Common myeloid progenitor, CD34-positive (primary cell): ENCODE data around the gene GAA.

Source experiments
- CTCF ChIA-PET: fragments of 350-600 bp; sonication (Branson Sonifier 250); formaldehyde crosslinking; loops from one replicate; lab custom pipeline; 2021; ENCODE audit warnings: antibody characterized with exemption; lab: Charles Lee
- POLR2A ChIA-PET: fragments of 350-600 bp; sonication (Branson Sonifier 250); formaldehyde crosslinking; loops from one replicate; lab custom pipeline; 2021; ENCODE audit warnings: antibody characterized with exemption; lab: Charles Lee
- DNase-seq, 3 donors: peaks; one replicate each; pipeline versions ENCODE4 v3.0.0 to v3.0.0-alpha.2; 2013
- H3K27ac ChIP-seq, 2 experiments: 1 replicate in 1 of 2; 2 replicates in 1 of 2; pipeline ENCODE4 v1.7.0; 2013; ENCODE audit warnings: inconsistent platforms in 2 of 2, low read length in 2 of 2, mild to moderate bottlenecking in 2 of 2, low read depth in 1 of 2, moderate library complexity in 1 of 2; ENCODE audit not compliant: severe bottlenecking in 2 of 2, insufficient read depth in 1 of 2, poor library complexity in 1 of 2
- H3K27me3 ChIP-seq, 5 experiments: replicated peaks in 2 of 5; 1 replicate in 3 of 5; 2 replicates in 2 of 5; pipeline versions ENCODE4 v1.6.1 to v1.7.0; 2013; ENCODE audit warnings: low read length in 4 of 5, mild to moderate bottlenecking in 2 of 5, moderate library complexity in 2 of 5, inconsistent platforms in 1 of 5; ENCODE audit not compliant: insufficient read depth in 5 of 5, control insufficient read depth in 4 of 5
- H3K36me3 ChIP-seq, 4 experiments: 1 replicate in 2 of 4; 2 replicates in 2 of 4; pipeline versions ENCODE4 v1.6.1 to v1.7.0; 2013; ENCODE audit warnings: low read length in 3 of 4, control low read depth in 1 of 4, mild to moderate bottlenecking in 1 of 4; ENCODE audit not compliant: control insufficient read depth in 4 of 4, insufficient read depth in 4 of 4
- H3K4me1 ChIP-seq, 4 experiments: 1 replicate in 3 of 4; 2 replicates in 1 of 4; pipeline versions ENCODE4 v1.6.1 to v1.7.1; 2013; ENCODE audit warnings: low read length in 3 of 4, mild to moderate bottlenecking in 3 of 4, control low read depth in 1 of 4, inconsistent platforms in 1 of 4, moderate library complexity in 1 of 4; ENCODE audit not compliant: control insufficient read depth in 4 of 4, insufficient read depth in 4 of 4; ENCODE audit errors: control extremely low read depth in 1 of 4
- H3K4me3 ChIP-seq, 7 experiments: 1 replicate in 4 of 7; 2 replicates in 3 of 7; pipeline versions ENCODE4 v1.5.1 to v1.7.0; 2013; ENCODE audit warnings: mild to moderate bottlenecking in 7 of 7, low read length in 6 of 7, moderate library complexity in 6 of 7, inconsistent platforms in 2 of 7, low read depth in 2 of 7, control low read depth in 1 of 7; ENCODE audit not compliant: insufficient read depth in 4 of 7, control insufficient read depth in 1 of 7; ENCODE audit errors: extremely low read depth in 1 of 7
- H3K9me3 ChIP-seq, 5 experiments: 1 replicate in 4 of 5; 2 replicates in 1 of 5; pipeline versions ENCODE4 v1.6.1 to v1.7.1; 2013; ENCODE audit warnings: low read length in 4 of 5, mild to moderate bottlenecking in 2 of 5, inconsistent platforms in 1 of 5, low read depth in 1 of 5, moderate library complexity in 1 of 5; ENCODE audit not compliant: control insufficient read depth in 4 of 5, insufficient read depth in 2 of 5; ENCODE audit errors: control extremely low read depth in 1 of 5
- WGBS: methylation state at CpG from one replicate; pipeline ENCODE4 v1.1.5; 2013; ENCODE audit not compliant: insufficient coverage; 5-methylcytosine and 5-hydroxymethylcytosine counted together

GAA gene

DNA sequence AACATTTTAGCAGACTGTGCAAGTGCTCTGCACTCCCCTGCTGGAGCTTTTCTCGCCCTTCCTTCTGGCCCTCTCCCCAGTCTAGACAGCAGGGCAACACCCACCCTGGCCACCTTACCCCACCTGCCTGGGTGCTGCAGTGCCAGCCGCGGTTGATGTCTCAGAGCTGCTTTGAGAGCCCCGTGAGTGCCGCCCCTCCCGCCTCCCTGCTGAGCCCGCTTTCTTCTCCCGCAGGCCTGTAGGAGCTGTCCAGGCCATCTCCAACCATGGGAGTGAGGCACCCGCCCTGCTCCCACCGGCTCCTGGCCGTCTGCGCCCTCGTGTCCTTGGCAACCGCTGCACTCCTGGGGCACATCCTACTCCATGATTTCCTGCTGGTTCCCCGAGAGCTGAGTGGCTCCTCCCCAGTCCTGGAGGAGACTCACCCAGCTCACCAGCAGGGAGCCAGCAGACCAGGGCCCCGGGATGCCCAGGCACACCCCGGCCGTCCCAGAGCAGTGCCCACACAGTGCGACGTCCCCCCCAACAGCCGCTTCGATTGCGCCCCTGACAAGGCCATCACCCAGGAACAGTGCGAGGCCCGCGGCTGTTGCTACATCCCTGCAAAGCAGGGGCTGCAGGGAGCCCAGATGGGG is 3.1 kb downstream of the GAA start:
- no peak overlapping the region for H3K4me3 ChIP-seq
- DNase-seq, result no peak
- ChIA-PET CTCF (no interaction called here), POLR2A (no interaction called here)
- 97% methylated on average over 26 of the region's 26 CpGs for WGBS
- peaks cover 2 to 23% (median 14%) of the 10 kb centered on the region in 4 experiments for H3K4me1 ChIP-seq
- H3K9me3 ChIP-seq, result no peaks in the 10 kb centered on the region
- no peaks in the 10 kb centered on the region for H3K36me3 ChIP-seq
- H3K27me3 ChIP-seq, result no peaks in the 10 kb centered on the region
- no peak overlapping the region for H3K27ac ChIP-seq

DNA sequence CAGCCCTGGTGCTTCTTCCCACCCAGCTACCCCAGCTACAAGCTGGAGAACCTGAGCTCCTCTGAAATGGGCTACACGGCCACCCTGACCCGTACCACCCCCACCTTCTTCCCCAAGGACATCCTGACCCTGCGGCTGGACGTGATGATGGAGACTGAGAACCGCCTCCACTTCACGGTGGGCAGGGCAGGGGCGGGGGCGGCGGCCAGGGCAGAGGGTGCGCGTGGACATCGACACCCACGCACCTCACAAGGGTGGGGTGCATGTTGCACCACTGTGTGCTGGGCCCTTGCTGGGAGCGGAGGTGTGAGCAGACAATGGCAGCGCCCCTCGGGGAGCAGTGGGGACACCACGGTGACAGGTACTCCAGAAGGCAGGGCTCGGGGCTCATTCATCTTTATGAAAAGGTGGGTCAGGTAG is 3.6 kb downstream of the GAA start:
- ChIA-PET POLR2A (no interaction called here), CTCF (no interaction called here)
- H3K9me3 ChIP-seq, result no peaks in the 10 kb centered on the region
- no peak overlapping the region for H3K27ac ChIP-seq
- H3K4me1 ChIP-seq, result peaks cover 2 to 21% (median 14%) of the 10 kb centered on the region in 4 experiments
- no peak overlapping the region for H3K4me3 ChIP-seq
- DNase-seq, result no peak
- H3K36me3 ChIP-seq, result no peaks in the 10 kb centered on the region
- H3K27me3 ChIP-seq, result no peaks in the 10 kb centered on the region
- 98% methylated on average over 15 of the region's 18 CpGs for WGBS

DNA sequence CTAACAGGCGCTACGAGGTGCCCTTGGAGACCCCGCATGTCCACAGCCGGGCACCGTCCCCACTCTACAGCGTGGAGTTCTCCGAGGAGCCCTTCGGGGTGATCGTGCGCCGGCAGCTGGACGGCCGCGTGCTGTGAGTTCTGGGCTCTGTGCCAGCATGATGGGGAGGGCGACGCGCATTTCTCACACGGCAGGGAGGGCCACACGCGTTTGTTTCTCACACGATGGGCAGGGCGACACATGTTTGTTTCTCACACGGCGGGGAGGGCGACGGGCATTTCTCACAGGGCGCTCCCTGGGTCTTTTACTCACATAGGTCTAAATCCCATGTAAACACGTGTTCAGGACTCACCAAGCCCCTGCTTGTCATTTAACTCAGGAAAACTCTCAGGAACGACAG is 4.4 kb downstream of the GAA start:
- H3K4me3 ChIP-seq, result no peak overlapping the region
- no peaks in the 10 kb centered on the region for H3K9me3 ChIP-seq
- H3K4me1 ChIP-seq, result peaks cover 2 to 14% (median 11%) of the 10 kb centered on the region in 4 experiments
- no peaks in the 10 kb centered on the region for H3K36me3 ChIP-seq
- WGBS, result 89% methylated on average over 29 of the region's 29 CpGs
- no peaks in the 10 kb centered on the region for H3K27me3 ChIP-seq
- DNase-seq, result no peak
- no peak overlapping the region for H3K27ac ChIP-seq
- ChIA-PET CTCF (no interaction called here), POLR2A (no interaction called here)

DNA sequence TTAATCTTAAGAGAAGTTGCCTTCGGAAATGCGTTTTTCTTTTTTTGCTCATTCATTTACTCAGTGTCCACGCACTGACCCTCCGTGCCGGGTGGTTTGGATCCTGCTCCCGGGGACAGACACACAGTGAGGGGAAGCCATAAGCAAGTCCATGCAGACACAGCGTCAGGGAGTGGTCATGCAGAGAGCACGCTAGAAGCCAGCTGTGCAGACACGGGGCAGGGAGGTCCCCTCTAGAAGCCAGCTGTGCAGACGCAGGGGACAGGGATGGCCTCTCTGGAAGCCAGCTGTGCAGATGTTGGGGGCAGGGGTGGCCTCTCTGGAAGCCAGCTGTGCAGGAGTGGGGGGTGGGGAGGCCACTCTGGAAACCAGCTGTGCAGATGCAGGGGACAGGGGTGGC is 4.8 kb downstream of the GAA start:
- no peaks in the 10 kb centered on the region for H3K36me3 ChIP-seq
- no peak for DNase-seq
- H3K4me1 ChIP-seq, result peaks cover 2 to 10% (median 9%) of the 10 kb centered on the region in 4 experiments
- H3K27me3 ChIP-seq, result no peaks in the 10 kb centered on the region
- CTCF ChIA-PET, result no interaction called here
- no peaks in the 10 kb centered on the region for H3K9me3 ChIP-seq
- H3K4me3 ChIP-seq, result no peak overlapping the region
- H3K27ac ChIP-seq, result no peak overlapping the region
- 90% methylated on average over 7 of the region's 10 CpGs for WGBS
- POLR2A ChIA-PET, result no interaction called here

DNA sequence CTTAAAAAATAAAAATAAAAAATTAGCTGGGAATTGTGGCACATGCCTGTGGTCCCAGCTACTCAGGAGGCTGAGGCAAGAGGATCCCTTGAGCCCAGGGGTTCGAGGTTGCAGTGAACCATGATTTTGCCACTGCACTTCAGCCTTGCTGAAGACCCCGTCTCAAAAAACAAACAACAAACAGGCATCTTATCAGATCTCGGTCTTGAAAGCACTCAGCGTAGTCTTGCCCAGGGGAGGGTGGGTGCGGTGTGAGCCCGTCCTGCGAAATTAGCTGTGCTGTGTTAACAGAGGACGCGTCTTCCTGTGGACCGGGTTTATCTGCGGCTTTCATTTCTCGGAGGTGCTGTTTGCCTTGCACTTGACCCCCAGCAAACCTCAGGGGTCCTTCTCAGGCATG is 5.4 kb downstream of the GAA start:
- Histone ChIP-seq H3K27me3 (no peaks in the 10 kb centered on the region), H3K9me3 (no peaks in the 10 kb centered on the region), H3K4me1 (peaks cover 2 to 8% (median 7%) of the 10 kb centered on the region in 4 experiments), H3K36me3 (no peaks in the 10 kb centered on the region), H3K4me3 (no peak overlapping the region), H3K27ac (no peak overlapping the region)
- WGBS, result 89% methylated on average over 11 of the region's 12 CpGs
- ChIA-PET POLR2A (no interaction called here), CTCF (no interaction called here)
- no peak for DNase-seq

DNA sequence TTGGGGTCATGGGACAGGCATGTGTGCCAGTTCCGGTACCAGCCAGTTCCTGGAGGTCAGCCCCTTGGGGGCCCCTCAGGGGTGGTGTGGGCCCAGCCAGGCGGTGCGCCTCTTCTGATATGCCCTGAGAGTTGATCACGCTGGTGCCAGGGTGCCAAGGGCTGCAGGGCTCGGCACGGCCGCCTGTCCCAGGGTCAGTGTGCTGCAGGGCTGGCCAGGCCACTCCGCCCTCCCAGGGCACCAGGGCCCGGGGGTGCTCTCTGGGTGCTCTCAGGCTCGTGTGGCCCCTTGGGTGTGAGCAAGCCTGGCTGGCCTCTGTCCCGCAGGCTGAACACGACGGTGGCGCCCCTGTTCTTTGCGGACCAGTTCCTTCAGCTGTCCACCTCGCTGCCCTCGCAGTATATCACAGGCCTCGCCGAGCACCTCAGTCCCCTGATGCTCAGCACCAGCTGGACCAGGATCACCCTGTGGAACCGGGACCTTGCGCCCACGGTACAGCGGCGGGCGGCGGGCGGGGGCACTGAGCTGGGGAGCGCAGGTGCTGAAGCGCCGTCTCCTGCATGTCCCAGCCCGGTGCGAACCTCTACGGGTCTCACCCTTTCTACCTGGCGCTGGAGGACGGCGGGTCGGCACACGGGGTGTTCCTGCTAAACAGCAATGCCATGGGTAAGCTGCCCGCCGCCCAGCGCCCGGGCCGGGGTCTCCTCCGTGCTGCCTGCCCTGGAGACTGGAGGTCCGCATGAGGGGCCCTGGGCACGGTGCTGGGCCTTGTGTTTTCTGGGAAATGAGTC is 6.0 kb downstream of the GAA start:
- no peaks in the 10 kb centered on the region for H3K9me3 ChIP-seq
- H3K27me3 ChIP-seq, result no peaks in the 10 kb centered on the region
- H3K4me1 ChIP-seq, result peaks cover 0 to under 1% (median under 1%) of the 10 kb centered on the region in 4 experiments
- POLR2A ChIA-PET, result no interaction called here
- H3K36me3 ChIP-seq, result no peaks in the 10 kb centered on the region
- no peak overlapping the region for H3K4me3 ChIP-seq
- no peak overlapping the region for H3K27ac ChIP-seq
- CTCF ChIA-PET, result no interaction called here
- whole genome bisulfite sequencing, result 94% methylated on average over 45 of the region's 46 CpGs
- DNase-seq, result no peak
